H1 (cell line): ENCODE measurements around the gene GRIP2. TPM values are rescaled to one million over a fixed set of nuclear protein-coding genes. Genes with fewer than 3 reads are reported as not detected.

Experiments
- CTCF ChIA-PET: fragments of 300-600 bp; sonication (Branson Sonifier 250); formaldehyde crosslinking; loops from one replicate; lab custom pipeline; 2021; ENCODE audit not compliant: partially characterized antibody; lab: Charles Lee
- POLR2A ChIA-PET: fragments of 300-600 bp; sonication (Branson Sonifier 250); formaldehyde crosslinking; loops from one replicate; lab custom pipeline; 2021; ENCODE audit warnings: inconsistent platforms; ENCODE audit not compliant: partially characterized antibody; lab: Charles Lee
- DNase-seq, 2 experiments: peaks; one replicate each; pipeline versions ENCODE4 v3.0.0 to v3.0.0-alpha.2; 2010 to 2022; ENCODE audit warnings: low spot score in 2 of 2, low read depth in 1 of 2, mixed read lengths in 1 of 2
- FAIRE-seq: peaks from 2 replicates; lab custom pipeline; 2011; peaks lifted over from hg19 to GRCh38; lab: Jason Lieb, UNC
- H2AFZ ChIP-seq: 2 replicates; pipeline ENCODE4 v1.8.1; 2012; ENCODE audit warnings: low read length, inconsistent platforms
- H2AK5ac ChIP-seq: 2 replicates; pipeline ENCODE4 v1.6.1; 2013; ENCODE audit warnings: low read depth, low read length
- H2BK120ac ChIP-seq: replicated peaks from 2 replicates; pipeline ENCODE3; 2013; ENCODE audit warnings: low read depth, low read length, inconsistent platforms
- H2BK12ac ChIP-seq: 2 replicates; pipeline ENCODE4 v1.6.1; 2013; ENCODE audit warnings: low read depth, low read length
- H2BK15ac ChIP-seq: 2 replicates; pipeline ENCODE4 v1.6.1; 2013; ENCODE audit warnings: low read length
- H2BK20ac ChIP-seq: 2 replicates; pipeline ENCODE4 v1.6.1; 2013; ENCODE audit warnings: low read length
- H2BK5ac ChIP-seq: 2 replicates; pipeline ENCODE4 v1.6.1; 2013; ENCODE audit warnings: low read depth, low read length
- H3K14ac ChIP-seq: 2 replicates; pipeline ENCODE4 v1.6.1; 2013; ENCODE audit warnings: inconsistent platforms; ENCODE audit not compliant: insufficient read length
- H3K18ac ChIP-seq: 2 replicates; pipeline ENCODE4 v1.6.1; 2013; ENCODE audit warnings: low read length; ENCODE audit errors: extremely low read depth
- H3K23ac ChIP-seq: 2 replicates; pipeline ENCODE4 v1.6.1; 2013; ENCODE audit warnings: inconsistent platforms; ENCODE audit not compliant: insufficient read length
- H3K23me2 ChIP-seq: 2 replicates; pipeline ENCODE4 v1.6.1; 2013; ENCODE audit warnings: low read depth, low read length
- H3K27ac ChIP-seq: 2 replicates; pipeline ENCODE4 v1.6.1; 2011; ENCODE audit warnings: low read depth, low read length, inconsistent platforms
- H3K27me3 ChIP-seq, 4 experiments: replicated peaks in 1 of 4; 1 replicate in 1 of 4; 2 replicates in 3 of 4; pipeline versions ENCODE4 v1.6.1 to v1.8.1; 2011 to 2013; ENCODE audit warnings: low read length in 3 of 4, mild to moderate bottlenecking in 3 of 4, inconsistent platforms in 2 of 4, mixed read lengths in 2 of 4, moderate library complexity in 1 of 4; ENCODE audit not compliant: control insufficient read depth in 3 of 4, insufficient read depth in 3 of 4; ENCODE audit errors: extremely low read depth in 1 of 4
- H3K36me3 ChIP-seq, 4 experiments: 2 replicates each; pipeline versions ENCODE4 v1.6.1 to v1.8.1; 2011 to 2013; ENCODE audit warnings: mild to moderate bottlenecking in 4 of 4, low read length in 3 of 4, moderate library complexity in 2 of 4, control low read depth in 1 of 4, inconsistent platforms in 1 of 4; ENCODE audit not compliant: insufficient read depth in 4 of 4, control insufficient read depth in 2 of 4
- H3K4ac ChIP-seq: replicated peaks from 2 replicates; pipeline ENCODE3; 2013; ENCODE audit warnings: low read length, low read depth, mixed read lengths, inconsistent platforms; ENCODE audit not compliant: insufficient read length
- H3K4me1 ChIP-seq, 4 experiments: replicated peaks in 1 of 4; 1 replicate in 1 of 4; 2 replicates in 3 of 4; pipeline versions ENCODE4 v1.6.1 to v1.8.1; 2011 to 2013; ENCODE audit warnings: low read length in 3 of 4, inconsistent platforms in 2 of 4, mixed read lengths in 1 of 4; ENCODE audit not compliant: insufficient read depth in 4 of 4, control insufficient read depth in 3 of 4
- H3K4me2 ChIP-seq, 2 experiments: 2 replicates each; pipeline versions ENCODE4 v1.6.1 to v1.8.1; 2011 to 2013; ENCODE audit warnings: low read depth in 2 of 2, low read length in 2 of 2, control low read depth in 1 of 2, inconsistent platforms in 1 of 2, mild to moderate bottlenecking in 1 of 2; ENCODE audit not compliant: insufficient read depth in 1 of 2
- H3K4me3 ChIP-seq, 4 experiments: fragments of 200-600, 300-600 bp in 1 of 4; sonication (generic), shearing (Covaris generic), sonication (Bioruptor Twin) in 1 of 4; 2 replicates each; pipeline versions ENCODE4 v1.5.1 to v1.8.1; 2011 to 2016; ENCODE audit warnings: low read length in 4 of 4, low read depth in 3 of 4, control low read depth in 2 of 4, inconsistent platforms in 2 of 4, mild to moderate bottlenecking in 2 of 4, mixed read lengths in 1 of 4, moderate library complexity in 1 of 4; ENCODE audit not compliant: insufficient read depth in 2 of 4; ENCODE audit errors: extremely low read depth in 1 of 4
- H3K56ac ChIP-seq: replicated peaks from 2 replicates; pipeline ENCODE3; 2013; ENCODE audit warnings: low read depth, mild to moderate bottlenecking, mixed read lengths, low read length, inconsistent platforms; ENCODE audit not compliant: insufficient read length
- H3K79me1 ChIP-seq: 2 replicates; pipeline ENCODE4 v1.6.1; 2013; ENCODE audit warnings: low read depth, low read length, control low read depth
- H3K79me2 ChIP-seq, 2 experiments: 2 replicates each; pipeline versions ENCODE4 v1.6.1 to v1.8.1; 2012 to 2013; ENCODE audit warnings: low read length in 2 of 2, mild to moderate bottlenecking in 2 of 2, inconsistent platforms in 1 of 2; ENCODE audit not compliant: insufficient read depth in 2 of 2, control insufficient read depth in 1 of 2
- H3K9ac ChIP-seq, 4 experiments: replicated peaks in 1 of 4; 1 replicate in 1 of 4; 2 replicates in 3 of 4; pipeline versions ENCODE4 v1.6.1 to v1.8.1; 2011 to 2013; ENCODE audit warnings: low read depth in 3 of 4, low read length in 3 of 4, control low read depth in 2 of 4, mild to moderate bottlenecking in 2 of 4, moderate library complexity in 2 of 4, inconsistent platforms in 1 of 4; ENCODE audit errors: extremely low read depth in 1 of 4
- H3K9me3 ChIP-seq, 2 experiments: 2 replicates each; pipeline versions ENCODE4 v1.6.1 to v1.8.1; 2012 to 2013; ENCODE audit warnings: mild to moderate bottlenecking in 2 of 2, moderate library complexity in 2 of 2, control low read depth in 1 of 2, inconsistent platforms in 1 of 2, low read depth in 1 of 2, low read length in 1 of 2, mixed read lengths in 1 of 2; ENCODE audit not compliant: insufficient read depth in 2 of 2
- H4K20me1 ChIP-seq, 2 experiments: replicated peaks in 1 of 2; 2 replicates each; pipeline versions ENCODE3 to v1.8.1; 2011 to 2013; ENCODE audit warnings: inconsistent platforms in 2 of 2, low read length in 2 of 2, mild to moderate bottlenecking in 1 of 2; ENCODE audit not compliant: insufficient read depth in 2 of 2, control insufficient read depth in 1 of 2
- H4K5ac ChIP-seq: 2 replicates; pipeline ENCODE4 v1.6.1; 2013; ENCODE audit warnings: low read length, low read depth, mixed read lengths, inconsistent platforms; ENCODE audit not compliant: insufficient read length
- H4K8ac ChIP-seq: 2 replicates; pipeline ENCODE4 v1.8.0; 2013; ENCODE audit warnings: mild to moderate bottlenecking, moderate library complexity, low read length, inconsistent platforms; ENCODE audit not compliant: insufficient read depth; ENCODE audit errors: extremely low read depth
- H4K91ac ChIP-seq: replicated peaks from 2 replicates; pipeline ENCODE3; 2013; ENCODE audit warnings: low read length, mixed read lengths, inconsistent platforms; ENCODE audit not compliant: insufficient read length
- HDAC2 ChIP-seq, 2 experiments: fragments of 300-600 bp in 1 of 2; sonication (generic) in 1 of 2; IDR thresholded peaks; 2 replicates each; pipeline ENCODE4 v1.6.1; 2011 to 2012; ENCODE audit warnings: low read depth in 2 of 2, low read length in 2 of 2, mild to moderate bottlenecking in 2 of 2, moderate library complexity in 2 of 2, borderline replicate concordance in 1 of 2, inconsistent platforms in 1 of 2
- POLR2A ChIP-seq, 2 experiments: IDR thresholded peaks; 1 replicate in 1 of 2; 2 replicates in 1 of 2; pipeline ENCODE4 v1.6.1; 2011; ENCODE audit warnings: low read depth in 2 of 2, low read length in 2 of 2, mild to moderate bottlenecking in 2 of 2; ENCODE audit errors: control extremely low read depth in 1 of 2
- TAF1 ChIP-seq: IDR thresholded peaks from 2 replicates; pipeline ENCODE4 v1.6.1; 2011; ENCODE audit warnings: mild to moderate bottlenecking, low read depth, low read length
- WGBS, 2 experiments: shearing (Covaris generic) in 1 of 2; methylation state at CpG; one replicate each; pipeline versions ENCODE4 v1.1.6 to v1.1.7; 2013 to 2015; ENCODE audit warnings: low lambda C conversion rate in 2 of 2, mixed read lengths in 2 of 2, inconsistent platforms in 1 of 2, low coverage in 1 of 2, missing lambda C conversion rate in 1 of 2; ENCODE audit not compliant: insufficient replicate concordance in 2 of 2, insufficient coverage in 1 of 2, insufficient read length in 1 of 2; ENCODE audit errors: extremely low coverage in 1 of 2, missing lambda C conversion rate in 1 of 2; 5-methylcytosine and 5-hydroxymethylcytosine counted together
- polyA plus RNA-seq, 7 experiments: library from polyadenylated mRNA; depleted of rRNA in 3 of 7; stranded (reverse) in 5 of 7; unstranded in 2 of 7; fragments of >200 nt in 5 of 7; fragments of 200-250 nt in 2 of 7; gene quantifications; 1 replicate in 5 of 7; 2 replicates in 1 of 7; 4 replicates in 1 of 7; pipeline versions ENCODE4 v1.2.1 to v1.2.3, GENCODE V29; 2011 to 2013; ENCODE audit warnings: missing spikeins in 2 of 7, mixed read lengths in 2 of 7
- total RNA-seq: library from RNA; stranded (reverse); fragmentation: NEBNext Ultra II Directional; extraction: Animal tissue kit (Norgen Biotek cat#: 25700); gene quantifications from 2 replicates; pipeline ENCODE4 v1.2.1, GENCODE V29; 2021

The GRIP2 gene
- total and polyA plus RNA-seq, 2 of the 8 experiments (the other 6 are each of a cell fraction or from before 2014, with no cell fraction given), result 2.5 to 6.4 TPM

GRCh38 chr3:14464141-14464465, 76.0 kb downstream of the GRIP2 start:
- Histone ChIP-seq H3K18ac (no peak overlapping the region), H3K9ac (no peak overlapping the region), H2AK5ac (no peak overlapping the region), H3K23me2 (no peaks in the 10 kb centered on the region), H3K27me3 (no peaks in the 10 kb centered on the region), H3K4me1 (peaks cover 0 to 5% (median 4%) of the 10 kb centered on the region in 4 experiments; a peak in 4 of 7 replicates), H3K4ac (no peak overlapping the region), H3K36me3 (peaks cover 19 to 40% (median 32%) of the 10 kb centered on the region in 4 experiments; a peak in 7 of 8 replicates), H4K8ac (no peak overlapping the region), H3K9me3 (no peaks in the 10 kb centered on the region), H3K79me2 (no peaks in the 10 kb centered on the region), H2BK15ac (no peak overlapping the region), H2BK20ac (no peak overlapping the region), H3K14ac (no peak overlapping the region), H4K20me1 (peaks cover 4 to 17% of the 10 kb centered on the region in 2 experiments), H4K5ac (no peak overlapping the region), H4K91ac (no peak overlapping the region), H3K4me2 (no peak overlapping the region), H3K4me3 (no peak overlapping the region), H2AFZ (no peak overlapping the region), H2BK12ac (no peak overlapping the region), H2BK120ac (no peak overlapping the region), H3K23ac (no peak overlapping the region), H3K79me1 (0 out of 2 replicates have a peak, but pooled peaks cover 5% of the 10 kb centered on the region), H2BK5ac (no peak overlapping the region), H3K27ac (no peak overlapping the region), H3K56ac (no peak overlapping the region)
- ChIA-PET CTCF (interaction anchor here (0.6 to 4.9 kb wide), 7 partner anchors 15 to 261 kb away, joined by 3 to 49 read pairs (median 4); no protein-coding TSS in a partner anchor), POLR2A (interaction anchor here (0.9 kb wide), 1 partner anchor 70 kb away, joined by 3 read pairs; no protein-coding TSS in a partner anchor)
- TF ChIP-seq TAF1 (no peak), HDAC2 (IDR thresholded peaks at IDR 0.05; ENCODE audit: borderline replicate concordance in 1 of 2, low read depth in 2 of 2, low read length in 2 of 2) (no peak), POLR2A (IDR thresholded peaks at IDR 0.05; ENCODE audit: control extremely low read depth in 1 of 2, low read depth in 2 of 2, low read length in 2 of 2) (no peak)
- DNase-seq (no peak), FAIRE-seq (no peak)
- 75% methylated on average over 5 of the region's 5 CpGs; no CpG with 5 or more reads in 1 of the 2 experiments for WGBS, 2 experiments
